HG03521 (cell line): ENCODE data around the gene TNFSF15.
A peak's percentile ranks its signal among the peaks of the same experiment; 100 is the strongest.

Source experiments
- ATAC-seq: cut with Tn5 transposase; IDR thresholded peaks from one replicate; pipeline ENCODE4 v1.9.1; 2021; ENCODE audit warnings: mild to moderate bottlenecking, moderate library complexity; ENCODE audit not compliant: unreplicated experiment

Gene TNFSF15

GRCh38 chr9:114805670-114806525 lies at the start of gene TNFSF15:
TSS of gene TNFSF15 (minus strand) at chr9:114806039. CDS start at chr9:114806012, 27 bp downstream.
- ATAC-seq = peak; percentile 73

- ATAC-seq = no peak
Observed at GRCh38 chr9:114855488-114855887, 49.6 kb upstream of the TNFSF15 start.

- ATAC-seq = no peak
Observed at GRCh38 chr9:114854736-114855355, 49.0 kb upstream of the TNFSF15 start.

- no peak for ATAC-seq
Observed at GRCh38 chr9:114853071-114853855, 47.4 kb upstream of the TNFSF15 start.

- ATAC-seq = no peak
Observed at GRCh38 chr9:114852050-114852594, 46.3 kb upstream of the TNFSF15 start.

GRCh38 chr9:114851306-114851705 lies 45.5 kb upstream of the TNFSF15 start:
- ATAC-seq = no peak

GRCh38 chr9:114850871-114851270 lies 45.0 kb upstream of the TNFSF15 start:
- no peak for ATAC-seq

- ATAC-seq = no peak
Observed at GRCh38 chr9:114849450-114849849, 43.6 kb upstream of the TNFSF15 start.

- ATAC-seq = no peak
Observed at GRCh38 chr9:114847492-114848417, 41.9 kb upstream of the TNFSF15 start.

- ATAC-seq = no peak
Observed at GRCh38 chr9:114845373-114845772, 39.5 kb upstream of the TNFSF15 start.

- ATAC-seq = no peak
Observed at GRCh38 chr9:114844766-114845165, 38.9 kb upstream of the TNFSF15 start.

- ATAC-seq = no peak
Observed at GRCh38 chr9:114837923-114838322, 32.1 kb upstream of the TNFSF15 start.

- no peak for ATAC-seq
Observed at GRCh38 chr9:114836769-114837168, 30.9 kb upstream of the TNFSF15 start.

GRCh38 chr9:114834386-114834785 lies 28.5 kb upstream of the TNFSF15 start:
- ATAC-seq = no peak

GRCh38 chr9:114830546-114830945 lies 24.7 kb upstream of the TNFSF15 start:
- no peak for ATAC-seq

GRCh38 chr9:114829574-114830440 lies 24.0 kb upstream of the TNFSF15 start:
- no peak for ATAC-seq

GRCh38 chr9:114828303-114828650 lies 22.4 kb upstream of the TNFSF15 start:
- no peak for ATAC-seq

GRCh38 chr9:114827641-114828302 lies 21.9 kb upstream of the TNFSF15 start:
- no peak for ATAC-seq

- ATAC-seq = no peak
Observed at GRCh38 chr9:114826431-114826830, 20.6 kb upstream of the TNFSF15 start.
